Activated CD8-positive, alpha-beta memory T cell treated with anti-CD3 and anti-CD28 coated beads, Interleukin-2, amount 50 U/mL, for 4 hours (primary cell): ENCODE data around the gene NDUFA6.
"Not testable (repeated sequence)": the region's sequence is repeated elsewhere in the genome, so short reads cannot be mapped to it uniquely, and the experiment has no call there.

Source experiments
- DNase-seq: peaks from one replicate; pipeline ENCODE4 v3.0.0-alpha.2; 2020

Gene NDUFA6

DNA sequence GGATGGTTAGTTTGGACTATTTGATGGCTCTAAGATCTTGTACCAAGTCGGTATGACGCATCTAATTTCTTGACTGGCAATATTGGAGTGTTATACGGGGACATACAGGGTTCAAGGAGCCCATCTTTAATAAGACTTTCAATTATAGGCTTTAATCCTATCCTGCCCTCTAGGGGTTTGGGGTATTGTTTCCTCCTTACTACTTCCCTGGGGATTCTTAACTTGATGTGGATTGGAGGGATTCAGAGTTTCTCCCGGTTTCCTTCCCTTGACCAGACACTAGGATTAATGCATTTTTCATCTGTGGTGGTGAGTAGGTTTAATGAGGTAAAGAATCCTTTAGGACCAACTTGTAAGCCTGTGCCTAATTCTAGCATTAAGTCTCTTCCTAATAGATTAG lies 21.2 kb upstream of the NDUFA6 start:
- DNase-seq = no peak

DNA sequence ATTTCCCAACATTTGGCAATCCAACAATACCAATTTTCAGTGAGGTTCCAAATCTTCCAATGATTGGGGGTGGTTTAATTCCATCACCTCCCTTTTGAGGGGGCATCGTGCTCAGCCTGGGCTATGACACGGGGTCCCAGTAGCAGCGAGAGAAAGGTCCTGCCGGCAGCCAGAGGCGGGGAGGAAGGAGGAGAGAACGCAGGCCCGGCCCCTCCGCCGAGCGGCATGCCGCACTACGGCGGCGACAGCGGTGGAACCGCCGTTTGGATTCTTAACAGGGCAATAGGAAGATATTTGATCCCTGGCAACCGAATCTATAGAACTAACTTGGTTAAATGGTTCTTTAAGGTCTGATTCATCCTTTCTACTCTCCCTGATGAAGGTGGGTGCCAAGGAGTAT lies 18.3 kb upstream of the NDUFA6 start:
- no peak for DNase-seq

DNA sequence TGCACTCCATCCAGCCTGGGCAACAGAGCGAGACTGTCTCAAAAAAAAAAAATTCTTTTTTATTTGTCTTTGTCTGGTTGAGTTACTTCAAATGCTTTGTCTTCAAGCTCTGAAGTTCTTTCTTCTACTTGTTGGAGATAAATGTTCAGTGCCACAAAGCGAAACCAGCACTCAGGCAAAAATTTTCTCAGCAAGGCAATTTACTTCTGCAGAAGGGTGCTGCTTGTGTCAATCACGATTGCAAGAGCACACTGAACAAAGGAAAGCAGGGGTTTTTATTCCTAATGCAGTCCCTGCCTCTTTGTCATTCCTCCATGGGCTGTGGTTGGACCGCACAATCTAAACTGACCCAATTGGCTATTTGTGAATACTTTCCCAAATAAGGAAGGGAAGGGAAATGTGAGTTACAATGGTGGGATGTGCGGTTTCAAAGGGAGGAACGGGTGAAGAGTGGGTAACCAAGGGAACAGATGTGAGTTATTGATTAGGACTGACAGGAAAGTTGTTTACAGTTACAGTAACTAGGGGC lies 13.8 kb upstream of the NDUFA6 start:
- DNase-seq = not testable (repeated sequence)

DNA sequence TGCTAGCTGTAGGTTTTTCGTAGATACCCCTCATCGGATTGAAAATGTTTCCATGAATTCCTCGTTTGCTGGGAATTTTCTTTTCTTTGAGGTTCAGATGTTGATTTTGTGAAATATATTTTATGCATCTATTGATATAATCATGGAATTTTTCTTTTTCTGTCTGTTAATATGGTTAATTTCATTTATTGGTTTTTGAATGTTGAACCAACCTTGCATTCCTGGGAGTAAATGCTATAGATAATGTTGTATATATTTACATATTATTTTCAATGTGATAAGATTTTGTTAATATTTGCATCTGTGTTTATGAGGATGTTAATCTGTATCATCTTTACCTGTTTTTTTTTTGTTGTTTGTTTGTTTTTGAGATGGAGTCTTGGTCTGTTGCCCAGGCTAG lies 10.6 kb upstream of the NDUFA6 start:
- no peak for DNase-seq

DNA sequence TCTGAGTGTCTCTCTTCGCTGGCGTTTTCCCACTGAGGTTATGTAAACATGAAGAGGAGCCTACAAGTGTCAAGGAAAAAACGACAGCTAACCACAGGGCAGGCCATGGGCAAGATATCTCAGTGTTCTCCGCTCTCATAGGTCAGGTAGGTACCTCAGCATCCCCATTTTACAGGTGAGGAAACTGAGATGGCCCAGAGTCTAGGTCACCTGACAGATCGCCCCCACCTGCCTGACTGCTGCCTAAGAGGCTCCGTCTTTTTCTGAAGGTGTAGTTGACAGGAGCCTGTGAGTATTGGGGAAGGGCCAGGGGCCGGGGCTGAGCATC lies 847 bp upstream of the NDUFA6 start:
- no peak for DNase-seq

DNA sequence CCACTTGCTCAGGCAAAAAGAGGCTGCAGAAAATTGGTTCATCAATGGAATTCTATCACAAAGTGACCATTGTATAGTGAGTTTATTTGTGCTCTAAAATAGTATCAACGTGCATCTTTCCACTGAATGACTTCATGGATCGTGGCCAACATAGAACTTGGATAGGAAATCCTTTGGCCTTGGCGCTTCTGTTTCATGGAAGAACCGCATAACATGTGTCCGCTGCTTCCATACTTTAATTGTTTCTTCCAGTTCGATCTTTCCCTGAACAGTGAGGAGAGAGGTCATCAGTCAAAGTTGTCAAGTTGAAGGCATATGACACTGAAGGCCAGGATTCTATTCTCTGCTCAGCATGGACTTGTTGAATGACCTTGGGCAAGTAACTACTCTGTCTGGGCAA lies 4.5 kb downstream of the NDUFA6 start:
- DNase-seq = no peak

DNA sequence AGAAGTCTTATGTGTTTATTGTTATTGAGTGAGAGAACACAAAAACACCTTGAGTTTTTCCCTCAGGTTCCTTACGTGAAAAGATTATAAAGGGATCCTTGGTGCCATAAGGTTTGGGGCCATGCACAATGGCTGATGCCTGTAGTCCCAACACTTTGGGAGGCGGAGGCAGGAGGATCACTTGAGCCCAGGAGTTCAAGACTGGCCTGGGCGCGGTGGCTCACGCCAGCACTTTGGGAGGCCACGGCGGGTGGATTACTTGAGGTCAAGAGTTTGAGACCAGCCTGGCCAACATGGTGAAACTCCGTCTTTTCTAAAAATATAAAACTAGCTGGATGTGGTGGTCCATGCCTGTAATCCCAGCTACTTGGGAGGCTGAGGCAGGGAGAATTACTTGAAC lies 5.7 kb downstream of the NDUFA6 start:
- DNase-seq = no peak

DNA sequence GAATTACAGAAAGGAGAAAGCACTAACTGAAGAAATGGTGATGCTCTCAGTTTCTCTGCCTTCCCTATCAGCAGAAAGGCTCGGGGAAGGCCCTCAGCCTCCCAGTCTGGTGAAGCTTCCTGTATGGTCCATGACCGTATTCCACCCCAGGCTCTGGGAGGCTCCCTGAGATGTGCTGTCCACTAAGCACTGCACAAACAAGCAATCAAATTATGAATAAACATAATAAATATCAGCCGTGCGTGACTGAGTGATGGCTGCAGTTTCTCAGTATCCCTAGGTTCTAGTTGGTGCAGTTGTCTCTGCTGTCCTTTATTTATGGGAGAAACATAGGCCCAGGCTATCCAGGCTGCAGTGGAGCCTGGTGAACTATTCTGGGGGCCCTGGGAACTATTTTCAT lies 7.5 kb downstream of the NDUFA6 start:
- DNase-seq = no peak

DNA sequence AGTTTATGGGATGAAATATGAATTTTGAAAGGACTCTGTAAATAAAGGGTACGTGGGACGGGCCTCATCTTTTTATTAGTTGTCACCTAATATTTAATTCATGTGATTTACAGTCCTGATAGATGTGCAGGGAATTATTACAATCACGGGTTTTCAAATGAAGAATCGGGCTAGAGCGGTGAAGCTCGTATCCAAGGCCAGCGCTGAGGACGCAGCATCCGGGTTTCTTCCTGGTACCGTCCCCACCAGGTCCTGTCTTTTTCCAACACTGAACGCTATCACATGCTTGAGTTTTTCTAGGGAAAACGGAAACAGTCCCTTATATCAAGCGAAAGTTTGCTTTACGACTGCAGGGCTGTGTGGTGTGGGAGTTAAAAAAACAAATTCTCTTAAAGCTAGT lies 10.3 kb downstream of the NDUFA6 start:
- no peak for DNase-seq

DNA sequence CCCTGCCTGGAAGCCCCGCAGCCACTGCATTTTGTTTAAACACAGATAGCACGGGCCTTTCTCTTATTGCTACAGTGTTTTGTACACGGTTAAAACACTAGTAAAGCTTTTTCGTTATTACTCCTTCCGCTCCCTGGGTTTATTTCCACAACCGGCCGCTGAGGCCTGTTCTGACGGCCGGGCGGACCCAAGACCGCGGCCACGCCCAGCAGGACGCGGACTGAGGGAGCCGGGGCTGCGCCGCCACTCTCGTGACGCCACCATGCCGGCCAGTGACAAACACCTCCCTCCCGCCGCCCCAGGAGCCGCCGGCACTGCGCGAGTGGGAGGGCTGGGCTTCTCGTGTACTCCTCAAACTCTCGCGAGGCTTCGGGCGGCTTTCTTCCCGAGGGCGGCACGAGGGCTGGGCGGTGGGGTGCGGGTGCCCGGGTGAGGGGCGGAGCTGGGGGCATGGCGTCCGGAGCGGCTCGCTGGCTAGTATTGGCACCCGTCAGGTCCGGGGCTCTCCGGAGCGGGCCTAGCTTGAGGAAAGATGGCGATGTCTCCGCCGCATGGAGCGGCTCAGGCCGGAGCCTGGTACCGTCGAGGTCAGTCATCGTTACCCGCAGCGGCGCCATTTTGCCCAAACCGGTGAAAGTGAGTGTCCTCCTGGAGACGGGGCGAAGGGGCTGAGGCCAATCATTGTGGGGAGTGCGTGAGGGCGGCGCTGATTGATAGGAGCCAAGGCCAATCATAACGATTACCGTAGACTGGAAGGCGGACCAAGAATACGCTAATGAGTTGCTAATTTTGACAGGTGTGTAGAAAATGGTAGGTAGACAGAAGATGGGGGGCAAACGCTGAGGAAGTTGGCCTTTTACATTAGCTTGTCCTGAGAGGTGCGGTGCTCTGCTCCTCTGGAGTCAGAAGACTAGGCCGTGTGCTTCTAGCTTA lies 11.0 kb downstream of the NDUFA6 start, which contains the start of gene SMDT1:
TSS of gene SMDT1 (plus strand) at position 382 of the 933 bp plus-strand sequence. CDS start at position 451, 69 bp downstream.
- DNase-seq = peak; percentile 98

DNA sequence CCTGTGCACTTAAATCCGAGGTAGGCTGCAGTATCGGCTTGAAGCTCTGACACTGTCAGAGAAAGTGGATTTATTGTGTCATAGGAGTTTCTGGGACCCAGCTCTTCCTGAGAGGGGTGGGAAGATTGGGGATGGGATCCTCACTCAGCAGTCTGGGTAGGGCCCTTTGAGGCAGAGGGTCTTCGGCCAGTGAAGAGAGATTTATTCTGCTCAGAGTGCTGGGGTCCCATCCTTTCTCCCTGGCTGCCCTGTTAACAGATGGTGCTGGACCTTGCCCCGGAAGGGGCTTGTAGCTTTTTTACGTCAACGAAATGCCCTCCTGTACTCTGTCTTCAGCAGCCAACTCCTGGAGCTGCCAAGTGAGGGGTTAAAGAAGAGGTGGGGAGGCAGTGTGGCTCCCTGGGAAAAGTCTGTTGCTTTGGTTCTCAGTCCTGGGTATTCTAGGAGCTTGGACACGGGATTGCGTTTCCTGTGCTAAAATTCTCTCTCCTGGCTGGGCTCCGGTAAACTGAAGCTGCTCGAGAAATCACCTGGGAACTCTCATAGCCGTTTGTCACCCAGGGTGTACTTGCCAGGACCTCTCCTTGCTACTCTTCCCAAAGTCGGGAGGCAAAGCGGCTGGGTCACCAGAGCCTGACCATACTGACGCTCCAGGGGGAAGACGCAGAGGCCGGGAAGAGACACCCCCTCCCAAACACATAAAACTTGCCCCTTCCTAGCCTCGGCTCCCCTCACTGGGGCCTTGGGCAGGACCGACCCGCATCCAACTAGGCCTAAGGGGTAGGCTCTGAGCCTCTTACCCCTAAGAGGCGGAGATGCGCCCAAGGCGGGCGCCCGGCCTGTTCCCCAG lies 11.9 kb downstream of the NDUFA6 start:
- DNase-seq = peak; percentile 29

DNA sequence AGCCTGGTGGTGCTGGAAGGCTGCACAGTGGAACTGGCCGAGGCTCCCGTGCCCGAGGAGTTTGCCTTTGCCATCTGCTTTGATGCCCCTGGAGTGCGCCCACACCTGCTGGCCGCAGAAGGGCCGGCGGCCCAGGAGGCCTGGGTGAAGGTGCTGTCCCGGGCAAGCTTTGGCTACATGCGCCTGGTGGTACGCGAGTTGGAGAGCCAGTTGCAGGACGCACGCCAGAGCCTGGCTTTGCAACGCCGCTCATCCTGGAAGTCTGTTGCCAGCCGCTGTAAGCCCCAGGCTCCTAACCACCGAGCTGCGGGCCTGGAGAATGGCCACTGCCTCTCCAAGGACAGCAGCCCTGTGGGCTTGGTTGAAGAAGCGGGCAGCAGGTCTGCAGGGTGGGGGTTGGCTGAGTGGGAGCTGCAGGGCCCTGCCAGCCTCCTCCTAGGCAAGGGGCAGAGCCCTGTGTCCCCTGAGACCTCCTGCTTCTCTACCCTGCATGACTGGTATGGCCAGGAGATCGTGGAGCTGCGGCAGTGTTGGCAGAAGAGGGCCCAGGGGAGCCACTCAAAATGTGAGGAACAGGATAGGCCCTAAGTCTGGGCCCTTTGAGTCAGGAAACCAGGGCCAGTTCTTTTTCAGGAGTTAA lies 13.0 kb downstream of the NDUFA6 start:
- no peak for DNase-seq

DNA sequence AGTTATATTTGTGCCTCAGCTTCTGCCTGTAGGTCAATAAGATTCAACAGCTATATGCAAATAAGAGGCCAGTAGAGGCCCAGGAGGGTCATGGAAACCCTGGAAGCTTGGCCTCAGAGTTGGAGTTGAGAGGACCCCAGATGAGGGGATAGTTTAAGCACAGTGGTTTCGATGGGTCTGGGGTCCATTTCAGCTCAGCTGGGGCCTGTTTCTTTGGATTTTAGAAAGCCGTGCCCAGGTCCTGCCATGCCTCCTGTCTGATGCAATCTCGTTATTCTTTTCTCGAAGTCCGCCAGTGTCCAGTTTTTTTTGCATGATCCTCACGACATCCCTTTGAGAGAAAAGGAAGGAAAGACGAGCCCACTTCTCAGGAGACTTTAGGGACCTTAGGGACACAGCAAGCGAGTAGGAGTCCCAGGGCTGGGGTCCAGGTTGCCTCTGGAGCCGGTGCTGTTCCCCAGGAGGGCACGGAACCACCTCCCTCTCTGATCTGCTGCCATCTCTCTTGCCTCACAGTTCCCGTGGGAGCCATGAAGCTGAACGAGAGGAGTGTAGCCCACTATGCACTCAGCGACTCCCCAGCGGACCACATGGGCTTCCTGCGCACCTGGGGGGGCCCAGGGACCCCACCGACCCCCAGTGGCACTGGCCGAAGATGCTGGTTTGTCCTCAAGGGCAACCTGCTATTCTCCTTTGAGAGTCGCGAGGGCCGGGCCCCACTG lies 13.6 kb downstream of the NDUFA6 start:
- no peak for DNase-seq

DNA sequence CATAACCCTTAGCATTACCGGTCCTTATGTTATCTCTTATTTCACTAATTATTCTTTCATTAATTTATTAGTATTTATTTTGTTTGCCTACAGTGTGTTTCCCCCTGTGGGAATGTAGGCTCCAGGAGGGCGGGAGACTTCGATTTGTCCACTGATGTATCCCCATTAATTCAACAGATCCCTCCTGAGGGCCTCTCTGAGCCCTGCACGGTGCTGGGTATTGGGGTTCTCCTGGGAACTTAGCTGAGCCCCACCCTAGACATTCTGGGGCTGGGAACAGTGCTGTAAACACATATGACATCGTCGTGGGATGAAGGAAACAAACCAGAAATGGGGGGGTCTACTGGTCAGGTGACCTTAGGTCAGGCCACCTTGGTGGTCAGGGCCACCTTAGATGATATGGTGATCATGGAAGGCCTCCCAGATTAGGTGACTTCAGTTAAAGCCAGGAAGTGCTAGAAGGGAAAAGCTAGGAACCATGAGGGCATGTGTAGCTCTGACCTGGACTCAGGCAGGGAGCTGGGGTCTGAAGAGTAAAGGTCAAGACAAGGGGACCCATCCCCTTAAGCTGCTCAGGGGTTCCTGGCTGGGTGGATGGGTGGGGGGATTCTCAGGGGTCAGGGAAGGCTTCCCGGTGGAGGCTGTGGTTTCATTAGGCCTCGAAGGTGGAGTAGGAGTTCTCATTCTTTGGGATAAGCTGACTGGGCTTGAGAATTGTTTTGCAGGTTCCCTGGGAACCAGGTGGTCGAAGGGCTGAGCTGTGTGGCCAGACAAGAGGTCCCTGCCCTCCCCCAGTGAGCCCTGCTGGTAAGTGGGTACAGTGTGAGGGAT lies 15.5 kb downstream of the NDUFA6 start:
- DNase-seq = no peak

DNA sequence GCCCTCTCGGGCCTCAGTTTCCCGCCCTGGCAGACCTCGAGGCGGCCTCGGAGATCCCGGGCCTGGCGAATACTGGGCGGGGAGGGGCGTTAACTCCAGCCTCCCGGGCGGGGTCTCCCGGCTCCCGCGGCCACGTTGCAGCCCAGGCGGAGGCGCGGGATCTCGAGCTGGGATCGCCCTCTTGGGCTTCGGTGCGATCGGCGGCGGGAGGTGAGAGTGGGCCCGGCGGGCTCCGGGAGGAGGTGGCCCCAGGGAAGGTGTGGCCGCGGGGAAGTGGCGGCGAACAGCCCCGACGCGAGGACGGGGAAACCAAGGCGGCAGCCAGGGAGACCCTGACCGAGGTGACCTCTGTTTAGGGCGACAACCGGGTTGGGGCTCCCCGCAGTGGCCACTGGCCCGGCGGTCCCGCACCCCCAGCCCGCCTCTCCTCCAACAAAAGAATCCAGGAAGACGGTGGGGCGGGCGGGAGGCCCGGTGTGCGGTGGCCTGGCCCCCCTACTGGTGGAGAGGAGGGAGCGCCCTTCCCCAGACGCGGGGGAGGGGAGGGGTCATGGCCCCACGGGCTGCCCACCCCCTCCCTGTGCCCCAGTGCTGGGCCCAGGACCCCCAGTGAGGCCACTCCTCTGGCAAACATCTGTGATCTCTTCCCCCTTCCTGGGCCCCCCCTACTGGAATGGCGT lies 16.3 kb downstream of the NDUFA6 start, which contains the start of gene PHETA2:
TSS of gene PHETA2 (plus strand) at position 117 of the 680 bp plus-strand sequence. CDS start 3,046 bp downstream, outside the sequence.
- DNase-seq = peak; percentile 55

DNA sequence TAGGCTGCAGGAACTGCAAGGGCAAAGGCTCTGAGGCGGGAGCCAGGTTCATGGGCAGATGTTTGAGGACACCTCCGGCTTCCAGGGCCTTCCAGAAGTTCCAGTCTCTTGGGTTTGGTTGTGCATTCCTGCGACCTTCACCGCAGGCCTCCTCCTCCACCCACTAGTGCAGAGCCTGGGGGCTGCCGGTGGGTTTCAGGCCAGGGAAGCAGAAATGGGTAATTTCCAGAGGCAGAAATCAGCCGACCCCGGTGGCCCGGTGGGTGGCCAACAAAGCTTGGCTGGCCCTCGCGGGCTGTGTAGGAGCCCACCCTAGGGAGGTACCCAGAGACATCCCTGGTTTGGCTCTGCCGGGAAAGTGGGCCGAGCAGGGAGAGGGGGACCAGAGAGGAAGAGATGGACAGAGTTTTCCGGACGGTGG lies 16.9 kb downstream of the NDUFA6 start:
- no peak for DNase-seq

DNA sequence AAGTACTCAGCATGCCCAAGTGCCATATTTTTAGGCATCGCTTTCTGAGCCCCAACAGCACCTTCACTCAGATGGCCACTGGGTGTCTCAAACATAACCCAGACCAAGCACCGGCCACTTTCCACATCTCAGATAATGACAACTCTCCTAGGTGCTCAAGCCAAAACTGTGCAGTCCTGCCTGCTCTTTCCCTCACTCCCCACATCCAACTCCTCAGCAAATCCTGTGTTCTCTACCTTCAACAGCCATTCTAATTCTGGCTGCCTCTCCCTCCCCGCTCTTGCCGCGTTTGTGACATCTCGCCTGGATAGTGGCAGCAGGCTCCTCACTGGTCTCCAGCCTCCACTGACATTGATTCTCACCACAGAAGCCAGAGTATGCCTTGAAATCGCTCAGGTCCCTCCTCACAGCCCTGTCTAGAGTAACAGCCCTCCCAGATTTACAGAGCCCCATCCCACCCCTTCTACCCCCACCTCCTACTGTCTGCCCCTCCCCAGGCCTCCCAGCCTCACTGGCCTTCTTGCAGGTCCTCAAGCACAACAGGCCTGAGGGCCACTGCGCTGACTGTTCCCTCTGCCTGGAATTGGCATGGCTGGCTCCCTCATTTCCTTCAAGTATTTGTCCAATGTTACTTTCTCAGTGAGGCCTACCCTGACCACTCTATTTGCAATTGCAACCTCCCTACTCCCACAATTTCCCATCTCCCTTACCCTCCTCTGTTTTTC lies 17.8 kb downstream of the NDUFA6 start:
- no peak for DNase-seq

DNA sequence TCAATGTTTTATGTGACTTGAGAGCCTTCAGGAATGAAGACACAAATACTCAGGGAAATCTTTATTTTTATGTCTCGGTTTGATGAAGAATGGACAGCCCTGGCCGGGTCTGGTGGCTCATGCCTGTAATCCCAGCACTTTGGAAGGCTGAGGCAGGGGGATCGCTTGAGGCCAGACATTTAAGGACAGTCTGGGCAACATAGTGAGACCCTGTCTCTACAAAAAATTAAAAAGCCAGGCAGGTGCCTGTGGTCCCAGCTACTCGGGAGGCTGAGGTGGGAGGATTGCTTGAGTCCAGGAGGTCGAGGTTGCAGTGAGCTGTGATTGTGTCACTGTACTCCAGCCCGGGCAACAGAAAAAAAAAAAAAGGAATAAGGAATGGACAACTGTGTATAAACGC lies 19.1 kb downstream of the NDUFA6 start:
- DNase-seq = not testable (repeated sequence)

DNA sequence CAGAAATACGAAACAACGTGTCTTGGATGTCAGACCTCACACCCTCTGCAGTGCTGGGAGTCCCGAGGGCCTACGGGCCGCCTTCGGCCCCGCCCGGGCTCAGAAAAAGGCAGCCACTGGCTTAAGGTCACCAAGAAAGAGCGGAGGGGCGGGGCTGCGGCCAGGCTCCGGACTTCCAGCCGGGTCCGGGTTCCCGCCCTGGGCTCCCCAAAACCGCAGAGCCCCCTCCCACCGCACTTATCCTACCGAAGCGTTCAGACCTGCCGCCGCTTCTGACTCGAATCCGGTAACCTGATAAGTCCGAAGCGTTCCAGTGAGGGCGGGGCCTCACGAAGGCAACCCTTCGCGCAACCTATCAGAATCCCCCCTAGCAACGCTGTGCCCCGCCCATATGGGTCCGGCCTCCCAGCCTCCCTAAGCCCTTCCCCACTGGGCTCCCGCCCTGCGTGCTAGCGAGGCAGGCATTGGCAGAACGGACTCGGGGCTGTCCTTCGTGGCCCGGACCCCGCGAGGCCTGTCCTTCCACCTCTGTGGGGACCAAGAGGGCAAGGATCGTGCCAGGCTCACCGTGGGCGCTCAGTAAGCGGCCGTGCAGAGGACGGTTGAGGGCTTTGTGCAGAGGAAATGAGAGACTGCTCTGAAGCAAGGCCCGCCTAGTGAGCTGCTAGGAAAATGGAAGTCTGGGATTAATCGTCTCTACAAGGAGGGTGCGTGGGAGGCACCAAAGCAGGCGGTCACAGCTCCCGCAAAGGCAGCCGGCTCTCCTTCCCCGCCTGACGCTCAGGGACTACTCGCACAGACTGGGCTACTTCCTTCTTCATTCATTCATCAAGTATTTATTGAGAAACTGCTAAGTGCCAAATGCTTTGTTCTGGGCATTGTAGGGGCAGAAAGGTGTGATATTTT lies 19.8 kb downstream of the NDUFA6 start, which contains the start of gene NAGA:
TSS of gene NAGA (minus strand) at position 296 of the 906 bp plus-strand sequence. CDS start 515 bp downstream, outside the sequence.
- peak; percentile 82 for DNase-seq
